ENCODE measurements around the gene HS3ST5. TPM values are rescaled to one million over a fixed set of nuclear protein-coding genes. Genes with fewer than 3 reads are reported as not detected.

HS3ST5 gene
- total RNA-seq, 1 experiment from 2014 or later, result 14.4 TPM

GRCh38 chr6:114144887-114145851, 197.7 kb downstream of the HS3ST5 start:
- H4K91ac ChIP-seq (ENCODE audit: insufficient read length, low read depth, low read length), result no peak overlapping the region
- no peaks in the 10 kb centered on the region for H3K23me2 ChIP-seq (ENCODE audit: insufficient read length, low read depth, low read length, poor library complexity, severe bottlenecking)
- H3K4me1 Mint-ChIP-seq, result peaks cover 20 to 24% of the 10 kb centered on the region in 2 experiments
- no peaks in the 10 kb centered on the region for H4K20me1 ChIP-seq (ENCODE audit: control insufficient read depth, insufficient read depth, insufficient read length)
- no peak for DNase-seq
- peaks cover 8 to 36% (median 25%) of the 10 kb centered on the region in 3 experiments for H3K36me3 Mint-ChIP-seq (ENCODE audit: insufficient read depth in 1 of 3, low read depth in 3 of 3)
- no peak overlapping the region for H3K4me3 Mint-ChIP-seq
- no peaks in the 10 kb centered on the region for H3K79me2 ChIP-seq (ENCODE audit: insufficient read depth, low read length)
- H3K4me1 ChIP-seq (ENCODE audit: insufficient read depth, low read length), result peaks cover 8% of the 10 kb centered on the region
- H3K56ac ChIP-seq (ENCODE audit: insufficient read length, low read depth, low read length), result no peak overlapping the region
- H2BK5ac ChIP-seq (ENCODE audit: insufficient read length, low read length), result no peak overlapping the region
- H3K27ac ChIP-seq (ENCODE audit: insufficient read length, low read depth, low read length), result no peak overlapping the region
- no peak overlapping the region for H2BK120ac ChIP-seq (ENCODE audit: low read depth, low read length, poor library complexity, severe bottlenecking)
- no peak overlapping the region for H2AK5ac ChIP-seq (ENCODE audit: insufficient read length, low read length)
- H2BK20ac ChIP-seq (ENCODE audit: low read depth, low read length, poor library complexity, severe bottlenecking), result no peak overlapping the region
- H3K9me3 ChIP-seq (ENCODE audit: control insufficient read depth, low read depth, low read length), result no peaks in the 10 kb centered on the region
- H3K27me3 Mint-ChIP-seq (ENCODE audit: low read depth), result no peaks in the 10 kb centered on the region; the same call in 1 of the 2 replicates
- WGBS (ENCODE audit: extremely low coverage, insufficient read length, low lambda C conversion rate), result no CpG with 5 or more reads among the region's 9 CpGs
- H3K27me3 ChIP-seq (ENCODE audit: insufficient read depth, low read length), result no peaks in the 10 kb centered on the region
- H3K18ac ChIP-seq (ENCODE audit: insufficient read length, low read depth, low read length), result no peak overlapping the region
- H3K27ac Mint-ChIP-seq, result peak overlapping the region in 2 of 3 experiments; percentile 19 to 34; a peak in 4 of 7 replicates
- H3K14ac ChIP-seq (ENCODE audit: insufficient read depth, low read length), result no peak overlapping the region
- no peaks in the 10 kb centered on the region for H3K79me1 ChIP-seq (ENCODE audit: insufficient read depth, low read depth, low read length, poor library complexity, severe bottlenecking)
- no peak overlapping the region for H4K8ac ChIP-seq (replicated peaks; ENCODE audit: insufficient read length, low read depth, low read length)
- H2AFZ ChIP-seq (ENCODE audit: low read length), result no peak overlapping the region
- no peak overlapping the region for H2BK15ac ChIP-seq (ENCODE audit: low read depth, low read length)
- no peak overlapping the region for H4K5ac ChIP-seq (ENCODE audit: insufficient read length, low read depth, low read length)
- H3K4ac ChIP-seq (ENCODE audit: low read depth, low read length), result no peak overlapping the region
- peaks cover 16 to 21% of the 10 kb centered on the region in 2 experiments for H3K9me3 Mint-ChIP-seq
- no peak overlapping the region for H3K9ac ChIP-seq (ENCODE audit: extremely low read depth, insufficient read length, low read length)
- no peak overlapping the region for H2BK12ac ChIP-seq (ENCODE audit: insufficient read length, low read depth, low read length)
- TF ChIP-seq CTCF (conservative IDR thresholded peaks at IDR 0.05), result no peak
- H3K23ac ChIP-seq (ENCODE audit: insufficient read length, low read depth, low read length), result no peak overlapping the region
- H3K4me2 ChIP-seq (ENCODE audit: insufficient read depth, insufficient read length, low read length), result no peak overlapping the region
- no peak overlapping the region for H3T11ph ChIP-seq (ENCODE audit: low read length)
